Ishikawa (cell line): ENCODE measurements around the gene SIGLEC10.

Experiments used
- CEBPB ChIP-seq: IDR thresholded peaks from 2 replicates; pipeline ENCODE4 v1.6.1; 2012
- CREB1 ChIP-seq: IDR thresholded peaks from 2 replicates; pipeline ENCODE4 v1.6.1; 2012; ENCODE audit warnings: low read depth
- EGR1 ChIP-seq: IDR thresholded peaks from 2 replicates; pipeline ENCODE4 v1.6.1; 2012
- EP300 ChIP-seq: IDR thresholded peaks from 2 replicates; pipeline ENCODE4 v1.6.1; 2012; ENCODE audit warnings: borderline replicate concordance
- FOXM1 ChIP-seq: IDR thresholded peaks from 2 replicates; pipeline ENCODE4 v1.6.1; 2012; ENCODE audit warnings: low read depth, borderline replicate concordance
- MAX ChIP-seq: IDR thresholded peaks from 2 replicates; pipeline ENCODE4 v1.6.1; 2012
- NFIC ChIP-seq: IDR thresholded peaks from 2 replicates; pipeline ENCODE4 v1.6.1; 2012
- RAD21 ChIP-seq: IDR thresholded peaks from 2 replicates; pipeline ENCODE4 v1.6.1; 2012; ENCODE audit warnings: low read depth
- TAF1 ChIP-seq: IDR thresholded peaks from 2 replicates; pipeline ENCODE4 v1.6.1; 2012; ENCODE audit warnings: low read depth, mild to moderate bottlenecking
- TCF12 ChIP-seq: IDR thresholded peaks from 2 replicates; pipeline ENCODE4 v1.6.1; 2012; ENCODE audit warnings: low read depth
- TEAD4 ChIP-seq: IDR thresholded peaks from 2 replicates; pipeline ENCODE4 v1.6.1; 2012
- USF1 ChIP-seq: IDR thresholded peaks from 2 replicates; pipeline ENCODE4 v1.6.1; 2012
- YY1 ChIP-seq: IDR thresholded peaks from 2 replicates; pipeline ENCODE4 v1.6.1; 2012; ENCODE audit warnings: low read depth
- ZBTB7A ChIP-seq: IDR thresholded peaks from 2 replicates; pipeline ENCODE4 v1.6.1; 2012; ENCODE audit warnings: low read depth
- TF ChIP-seq, protein P1 (sequence below): IDR thresholded peaks from 2 replicates; pipeline ENCODE4 v1.6.1; 2012; ENCODE audit warnings: low read depth, mild to moderate bottlenecking

The SIGLEC10 gene

GRCh38 chr19:51372649-51373504 lies 44.6 kb downstream of the SIGLEC10 start, which contains the start of gene NKG7:
NKG7 (minus strand) TSS chr19:51372654; CDS start chr19:51372535, 119 bp downstream.
- no peak for TF ChIP-seq TEAD4
- TF ChIP-seq NFIC, result no peak
- no peak for TF ChIP-seq MAX
- TF ChIP-seq TAF1, result no peak
- TF ChIP-seq, protein P1, sequence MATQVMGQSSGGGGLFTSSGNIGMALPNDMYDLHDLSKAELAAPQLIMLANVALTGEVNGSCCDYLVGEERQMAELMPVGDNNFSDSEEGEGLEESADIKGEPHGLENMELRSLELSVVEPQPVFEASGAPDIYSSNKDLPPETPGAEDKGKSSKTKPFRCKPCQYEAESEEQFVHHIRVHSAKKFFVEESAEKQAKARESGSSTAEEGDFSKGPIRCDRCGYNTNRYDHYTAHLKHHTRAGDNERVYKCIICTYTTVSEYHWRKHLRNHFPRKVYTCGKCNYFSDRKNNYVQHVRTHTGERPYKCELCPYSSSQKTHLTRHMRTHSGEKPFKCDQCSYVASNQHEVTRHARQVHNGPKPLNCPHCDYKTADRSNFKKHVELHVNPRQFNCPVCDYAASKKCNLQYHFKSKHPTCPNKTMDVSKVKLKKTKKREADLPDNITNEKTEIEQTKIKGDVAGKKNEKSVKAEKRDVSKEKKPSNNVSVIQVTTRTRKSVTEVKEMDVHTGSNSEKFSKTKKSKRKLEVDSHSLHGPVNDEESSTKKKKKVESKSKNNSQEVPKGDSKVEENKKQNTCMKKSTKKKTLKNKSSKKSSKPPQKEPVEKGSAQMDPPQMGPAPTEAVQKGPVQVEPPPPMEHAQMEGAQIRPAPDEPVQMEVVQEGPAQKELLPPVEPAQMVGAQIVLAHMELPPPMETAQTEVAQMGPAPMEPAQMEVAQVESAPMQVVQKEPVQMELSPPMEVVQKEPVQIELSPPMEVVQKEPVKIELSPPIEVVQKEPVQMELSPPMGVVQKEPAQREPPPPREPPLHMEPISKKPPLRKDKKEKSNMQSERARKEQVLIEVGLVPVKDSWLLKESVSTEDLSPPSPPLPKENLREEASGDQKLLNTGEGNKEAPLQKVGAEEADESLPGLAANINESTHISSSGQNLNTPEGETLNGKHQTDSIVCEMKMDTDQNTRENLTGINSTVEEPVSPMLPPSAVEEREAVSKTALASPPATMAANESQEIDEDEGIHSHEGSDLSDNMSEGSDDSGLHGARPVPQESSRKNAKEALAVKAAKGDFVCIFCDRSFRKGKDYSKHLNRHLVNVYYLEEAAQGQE, result no peak
- TF ChIP-seq ZBTB7A, result no peak

- TF ChIP-seq NFIC (no peak), USF1 (no peak)
Measured at GRCh38 chr19:51372021-51372648, 45.3 kb downstream of the SIGLEC10 start.

GRCh38 chr19:51371186-51371690 lies 46.2 kb downstream of the SIGLEC10 start:
- TF ChIP-seq TCF12 (no peak), YY1 (no peak)

- TF ChIP-seq EP300 (no peak), MAX (no peak), TAF1 (no peak), TCF12 (no peak), CEBPB (no peak), TEAD4 (no peak), YY1 (no peak), ZBTB7A (no peak), USF1 (no peak), FOXM1 (no peak), RAD21 (no peak), EGR1 (no peak), CREB1 (no peak), NFIC (no peak)
- TF ChIP-seq, protein P1, result no peak
Measured at GRCh38 chr19:51370230-51370629, 47.2 kb downstream of the SIGLEC10 start.

- TF ChIP-seq YY1 (no peak), EGR1 (no peak)
Measured at GRCh38 chr19:51368366-51369282, 48.8 kb downstream of the SIGLEC10 start, which contains the start of gene CLDND2. CLDND2 (minus strand) TSS chr19:51369003; CDS start chr19:51368577, 426 bp downstream.
